H1 (cell line): ENCODE results near the gene DHRS4. TPM values are rescaled to one million over a fixed set of nuclear protein-coding genes. Genes with fewer than 3 reads are reported as not detected.

Source experiments
- CTCF ChIA-PET: fragments of 300-600 bp; sonication (Branson Sonifier 250); formaldehyde crosslinking; loops from one replicate; lab custom pipeline; 2021; ENCODE audit not compliant: partially characterized antibody; lab: Charles Lee
- POLR2A ChIA-PET: fragments of 300-600 bp; sonication (Branson Sonifier 250); formaldehyde crosslinking; loops from one replicate; lab custom pipeline; 2021; ENCODE audit warnings: inconsistent platforms; ENCODE audit not compliant: partially characterized antibody; lab: Charles Lee
- DNase-seq, 2 experiments: peaks; one replicate each; pipeline versions ENCODE4 v3.0.0 to v3.0.0-alpha.2; 2010 to 2022; ENCODE audit warnings: low spot score in 2 of 2, low read depth in 1 of 2, mixed read lengths in 1 of 2
- FAIRE-seq: peaks from 2 replicates; lab custom pipeline; 2011; peaks lifted over from hg19 to GRCh38; lab: Jason Lieb, UNC
- H2AFZ ChIP-seq: 2 replicates; pipeline ENCODE4 v1.8.1; 2012; ENCODE audit warnings: low read length, inconsistent platforms
- H2AK5ac ChIP-seq: 2 replicates; pipeline ENCODE4 v1.6.1; 2013; ENCODE audit warnings: low read depth, low read length
- H2BK120ac ChIP-seq: replicated peaks from 2 replicates; pipeline ENCODE3; 2013; ENCODE audit warnings: low read depth, low read length, inconsistent platforms
- H2BK12ac ChIP-seq: 2 replicates; pipeline ENCODE4 v1.6.1; 2013; ENCODE audit warnings: low read depth, low read length
- H2BK15ac ChIP-seq: 2 replicates; pipeline ENCODE4 v1.6.1; 2013; ENCODE audit warnings: low read length
- H2BK20ac ChIP-seq: 2 replicates; pipeline ENCODE4 v1.6.1; 2013; ENCODE audit warnings: low read length
- H2BK5ac ChIP-seq: 2 replicates; pipeline ENCODE4 v1.6.1; 2013; ENCODE audit warnings: low read depth, low read length
- H3K14ac ChIP-seq: 2 replicates; pipeline ENCODE4 v1.6.1; 2013; ENCODE audit warnings: inconsistent platforms; ENCODE audit not compliant: insufficient read length
- H3K18ac ChIP-seq: 2 replicates; pipeline ENCODE4 v1.6.1; 2013; ENCODE audit warnings: low read length; ENCODE audit errors: extremely low read depth
- H3K23ac ChIP-seq: 2 replicates; pipeline ENCODE4 v1.6.1; 2013; ENCODE audit warnings: inconsistent platforms; ENCODE audit not compliant: insufficient read length
- H3K23me2 ChIP-seq: 2 replicates; pipeline ENCODE4 v1.6.1; 2013; ENCODE audit warnings: low read depth, low read length
- H3K27ac ChIP-seq: 2 replicates; pipeline ENCODE4 v1.6.1; 2011; ENCODE audit warnings: low read depth, low read length, inconsistent platforms
- H3K27me3 ChIP-seq, 4 experiments: replicated peaks in 1 of 4; 1 replicate in 1 of 4; 2 replicates in 3 of 4; pipeline versions ENCODE4 v1.6.1 to v1.8.1; 2011 to 2013; ENCODE audit warnings: low read length in 3 of 4, mild to moderate bottlenecking in 3 of 4, inconsistent platforms in 2 of 4, mixed read lengths in 2 of 4, moderate library complexity in 1 of 4; ENCODE audit not compliant: control insufficient read depth in 3 of 4, insufficient read depth in 3 of 4; ENCODE audit errors: extremely low read depth in 1 of 4
- H3K36me3 ChIP-seq, 4 experiments: 2 replicates each; pipeline versions ENCODE4 v1.6.1 to v1.8.1; 2011 to 2013; ENCODE audit warnings: mild to moderate bottlenecking in 4 of 4, low read length in 3 of 4, moderate library complexity in 2 of 4, control low read depth in 1 of 4, inconsistent platforms in 1 of 4; ENCODE audit not compliant: insufficient read depth in 4 of 4, control insufficient read depth in 2 of 4
- H3K4ac ChIP-seq: replicated peaks from 2 replicates; pipeline ENCODE3; 2013; ENCODE audit warnings: low read length, low read depth, mixed read lengths, inconsistent platforms; ENCODE audit not compliant: insufficient read length
- H3K4me1 ChIP-seq, 4 experiments: replicated peaks in 1 of 4; 1 replicate in 1 of 4; 2 replicates in 3 of 4; pipeline versions ENCODE4 v1.6.1 to v1.8.1; 2011 to 2013; ENCODE audit warnings: low read length in 3 of 4, inconsistent platforms in 2 of 4, mixed read lengths in 1 of 4; ENCODE audit not compliant: insufficient read depth in 4 of 4, control insufficient read depth in 3 of 4
- H3K4me2 ChIP-seq, 2 experiments: 2 replicates each; pipeline versions ENCODE4 v1.6.1 to v1.8.1; 2011 to 2013; ENCODE audit warnings: low read depth in 2 of 2, low read length in 2 of 2, control low read depth in 1 of 2, inconsistent platforms in 1 of 2, mild to moderate bottlenecking in 1 of 2; ENCODE audit not compliant: insufficient read depth in 1 of 2
- H3K4me3 ChIP-seq, 4 experiments: fragments of 200-600, 300-600 bp in 1 of 4; sonication (generic), shearing (Covaris generic), sonication (Bioruptor Twin) in 1 of 4; 2 replicates each; pipeline versions ENCODE4 v1.5.1 to v1.8.1; 2011 to 2016; ENCODE audit warnings: low read length in 4 of 4, low read depth in 3 of 4, control low read depth in 2 of 4, inconsistent platforms in 2 of 4, mild to moderate bottlenecking in 2 of 4, mixed read lengths in 1 of 4, moderate library complexity in 1 of 4; ENCODE audit not compliant: insufficient read depth in 2 of 4; ENCODE audit errors: extremely low read depth in 1 of 4
- H3K56ac ChIP-seq: replicated peaks from 2 replicates; pipeline ENCODE3; 2013; ENCODE audit warnings: low read depth, mild to moderate bottlenecking, mixed read lengths, low read length, inconsistent platforms; ENCODE audit not compliant: insufficient read length
- H3K79me1 ChIP-seq: 2 replicates; pipeline ENCODE4 v1.6.1; 2013; ENCODE audit warnings: low read depth, low read length, control low read depth
- H3K79me2 ChIP-seq, 2 experiments: 2 replicates each; pipeline versions ENCODE4 v1.6.1 to v1.8.1; 2012 to 2013; ENCODE audit warnings: low read length in 2 of 2, mild to moderate bottlenecking in 2 of 2, inconsistent platforms in 1 of 2; ENCODE audit not compliant: insufficient read depth in 2 of 2, control insufficient read depth in 1 of 2
- H3K9ac ChIP-seq, 4 experiments: replicated peaks in 1 of 4; 1 replicate in 1 of 4; 2 replicates in 3 of 4; pipeline versions ENCODE4 v1.6.1 to v1.8.1; 2011 to 2013; ENCODE audit warnings: low read depth in 3 of 4, low read length in 3 of 4, control low read depth in 2 of 4, mild to moderate bottlenecking in 2 of 4, moderate library complexity in 2 of 4, inconsistent platforms in 1 of 4; ENCODE audit errors: extremely low read depth in 1 of 4
- H3K9me3 ChIP-seq, 2 experiments: 2 replicates each; pipeline versions ENCODE4 v1.6.1 to v1.8.1; 2012 to 2013; ENCODE audit warnings: mild to moderate bottlenecking in 2 of 2, moderate library complexity in 2 of 2, control low read depth in 1 of 2, inconsistent platforms in 1 of 2, low read depth in 1 of 2, low read length in 1 of 2, mixed read lengths in 1 of 2; ENCODE audit not compliant: insufficient read depth in 2 of 2
- H4K20me1 ChIP-seq, 2 experiments: replicated peaks in 1 of 2; 2 replicates each; pipeline versions ENCODE3 to v1.8.1; 2011 to 2013; ENCODE audit warnings: inconsistent platforms in 2 of 2, low read length in 2 of 2, mild to moderate bottlenecking in 1 of 2; ENCODE audit not compliant: insufficient read depth in 2 of 2, control insufficient read depth in 1 of 2
- H4K5ac ChIP-seq: 2 replicates; pipeline ENCODE4 v1.6.1; 2013; ENCODE audit warnings: low read length, low read depth, mixed read lengths, inconsistent platforms; ENCODE audit not compliant: insufficient read length
- H4K8ac ChIP-seq: 2 replicates; pipeline ENCODE4 v1.8.0; 2013; ENCODE audit warnings: mild to moderate bottlenecking, moderate library complexity, low read length, inconsistent platforms; ENCODE audit not compliant: insufficient read depth; ENCODE audit errors: extremely low read depth
- H4K91ac ChIP-seq: replicated peaks from 2 replicates; pipeline ENCODE3; 2013; ENCODE audit warnings: low read length, mixed read lengths, inconsistent platforms; ENCODE audit not compliant: insufficient read length
- HDAC2 ChIP-seq, 2 experiments: fragments of 300-600 bp in 1 of 2; sonication (generic) in 1 of 2; IDR thresholded peaks; 2 replicates each; pipeline ENCODE4 v1.6.1; 2011 to 2012; ENCODE audit warnings: low read depth in 2 of 2, low read length in 2 of 2, mild to moderate bottlenecking in 2 of 2, moderate library complexity in 2 of 2, borderline replicate concordance in 1 of 2, inconsistent platforms in 1 of 2
- JUND ChIP-seq: IDR thresholded peaks from 2 replicates; pipeline ENCODE4 v1.6.1; 2011; ENCODE audit warnings: mild to moderate bottlenecking, improper control_type of control experiment, low read length
- RFX5 ChIP-seq: IDR thresholded peaks from 2 replicates; pipeline ENCODE4 v1.6.1; 2011; ENCODE audit warnings: low read depth, low read length, improper control_type of control experiment, borderline replicate concordance
- SP1 ChIP-seq: IDR thresholded peaks from 2 replicates; pipeline ENCODE4 v1.6.1; 2011; ENCODE audit warnings: low read depth, low read length
- TBP ChIP-seq: IDR thresholded peaks from 2 replicates; pipeline ENCODE4 v1.6.1; 2011; ENCODE audit warnings: low read depth, low read length, improper control_type of control experiment
- WGBS, 2 experiments: shearing (Covaris generic) in 1 of 2; methylation state at CpG; one replicate each; pipeline versions ENCODE4 v1.1.6 to v1.1.7; 2013 to 2015; ENCODE audit warnings: low lambda C conversion rate in 2 of 2, mixed read lengths in 2 of 2, inconsistent platforms in 1 of 2, low coverage in 1 of 2, missing lambda C conversion rate in 1 of 2; ENCODE audit not compliant: insufficient replicate concordance in 2 of 2, insufficient coverage in 1 of 2, insufficient read length in 1 of 2; ENCODE audit errors: extremely low coverage in 1 of 2, missing lambda C conversion rate in 1 of 2; 5-methylcytosine and 5-hydroxymethylcytosine counted together
- polyA plus RNA-seq, 7 experiments: library from polyadenylated mRNA; depleted of rRNA in 3 of 7; stranded (reverse) in 5 of 7; unstranded in 2 of 7; fragments of >200 nt in 5 of 7; fragments of 200-250 nt in 2 of 7; gene quantifications; 1 replicate in 5 of 7; 2 replicates in 1 of 7; 4 replicates in 1 of 7; pipeline versions ENCODE4 v1.2.1 to v1.2.3, GENCODE V29; 2011 to 2013; ENCODE audit warnings: missing spikeins in 2 of 7, mixed read lengths in 2 of 7
- total RNA-seq: library from RNA; stranded (reverse); fragmentation: NEBNext Ultra II Directional; extraction: Animal tissue kit (Norgen Biotek cat#: 25700); gene quantifications from 2 replicates; pipeline ENCODE4 v1.2.1, GENCODE V29; 2021
- TF ChIP-seq, protein P1 (sequence below): IDR thresholded peaks from 2 replicates; pipeline ENCODE4 v1.6.1; 2011; ENCODE audit warnings: low read length, improper control_type of control experiment
- TF ChIP-seq, protein P2 (sequence below): IDR thresholded peaks from 2 replicates; pipeline ENCODE4 v1.6.1; 2012; ENCODE audit warnings: inconsistent platforms

Gene DHRS4
- total and polyA plus RNA-seq, 2 of the 8 experiments (the other 6 are each of a cell fraction or from before 2014, with no cell fraction given): 11.7 to 16.2 TPM

DNA sequence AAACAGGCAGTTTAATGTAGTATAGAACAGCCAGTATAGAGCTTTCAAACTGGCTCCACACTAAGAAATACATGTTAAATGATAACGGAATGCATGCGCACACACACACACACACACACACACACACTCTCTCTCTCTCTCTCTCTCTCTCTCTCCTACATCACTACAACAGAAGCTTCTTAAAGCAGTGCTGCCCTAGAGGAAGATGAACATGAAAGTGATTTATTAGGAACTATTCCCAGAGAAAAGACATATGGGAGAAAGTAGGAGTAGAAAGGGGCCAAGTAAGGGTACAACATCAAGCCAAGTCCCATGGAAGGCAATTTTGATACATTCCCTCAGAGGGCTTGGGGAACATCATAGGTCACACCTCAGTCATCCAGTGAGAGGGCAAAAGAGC, 16.4 kb upstream of the DHRS4 start:
- Histone ChIP-seq H3K4ac (no peak overlapping the region), H2BK120ac (no peak overlapping the region), H2AFZ (no peak overlapping the region), H3K79me1 (no peaks in the 10 kb centered on the region), H3K4me2 (no peak overlapping the region), H4K8ac (no peak overlapping the region), H3K23me2 (peaks cover 1% of the 10 kb centered on the region; the same call in 1 of the 2 replicates), H3K9me3 (no peaks in the 10 kb centered on the region), H2BK15ac (no peak overlapping the region), H3K23ac (no peak overlapping the region), H3K14ac (no peak overlapping the region), H3K4me3 (no peak overlapping the region), H2BK20ac (no peak overlapping the region), H3K27ac (no peak overlapping the region), H3K36me3 (no peaks in the 10 kb centered on the region), H3K9ac (no peak overlapping the region), H4K91ac (no peak overlapping the region), H3K4me1 (no peaks in the 10 kb centered on the region), H2AK5ac (no peak overlapping the region), H3K18ac (no peak overlapping the region), H3K56ac (no peak overlapping the region), H3K27me3 (no peaks in the 10 kb centered on the region), H4K5ac (no peak overlapping the region), H4K20me1 (no peaks in the 10 kb centered on the region), H2BK5ac (no peak overlapping the region), H2BK12ac (no peak overlapping the region), H3K79me2 (no peaks in the 10 kb centered on the region)
- WGBS, 2 experiments: 92% methylated on average over 2 of the region's 2 CpGs; no CpG with 5 or more reads in 1 of the 2 experiments
- POLR2A ChIA-PET: no interaction called here
- FAIRE-seq (no peak), DNase-seq (no peak)
- CTCF ChIA-PET: interaction anchor here (0.6 to 2.7 kb wide), 8 partner anchors 14 to 348 kb away, joined by 3 to 11 read pairs (median 3); partner anchors contain the start of gene DHRS4
- TF ChIP-seq HDAC2 (IDR thresholded peaks at IDR 0.05; ENCODE audit: borderline replicate concordance in 1 of 2, low read depth in 2 of 2, low read length in 2 of 2) (no peak), TBP (no peak), JUND (no peak), SP1 (no peak), RFX5 (no peak)
- TF ChIP-seq, protein P1, sequence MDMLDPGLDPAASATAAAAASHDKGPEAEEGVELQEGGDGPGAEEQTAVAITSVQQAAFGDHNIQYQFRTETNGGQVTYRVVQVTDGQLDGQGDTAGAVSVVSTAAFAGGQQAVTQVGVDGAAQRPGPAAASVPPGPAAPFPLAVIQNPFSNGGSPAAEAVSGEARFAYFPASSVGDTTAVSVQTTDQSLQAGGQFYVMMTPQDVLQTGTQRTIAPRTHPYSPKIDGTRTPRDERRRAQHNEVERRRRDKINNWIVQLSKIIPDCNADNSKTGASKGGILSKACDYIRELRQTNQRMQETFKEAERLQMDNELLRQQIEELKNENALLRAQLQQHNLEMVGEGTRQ: no peak
- TF ChIP-seq, protein P2, sequence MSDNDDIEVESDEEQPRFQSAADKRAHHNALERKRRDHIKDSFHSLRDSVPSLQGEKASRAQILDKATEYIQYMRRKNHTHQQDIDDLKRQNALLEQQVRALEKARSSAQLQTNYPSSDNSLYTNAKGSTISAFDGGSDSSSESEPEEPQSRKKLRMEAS: no peak
